ENCODE data around the gene GPER1.
A peak's percentile ranks its signal among the peaks of the same experiment; 100 is the strongest.

Gene GPER1

DNA sequence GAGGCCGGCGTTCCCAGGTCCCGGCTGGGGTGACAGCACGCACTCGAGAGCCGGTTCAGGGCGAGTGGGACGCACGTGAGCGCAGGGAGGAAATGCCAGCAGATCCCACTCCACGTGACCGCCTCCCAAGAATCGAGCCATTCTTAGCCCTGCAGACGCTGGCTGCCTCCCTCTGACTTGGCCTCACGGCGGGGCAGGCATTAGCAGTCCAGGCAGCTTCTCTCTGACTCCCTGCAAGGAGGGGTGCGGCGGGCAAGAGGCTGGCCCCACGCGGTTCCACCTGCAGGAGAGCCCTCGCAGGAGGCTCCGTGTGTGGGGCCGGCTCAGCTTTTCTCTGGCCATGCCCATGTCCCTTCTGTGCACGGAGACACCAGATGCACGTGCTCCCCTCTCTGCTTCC is 33.5 kb upstream of the GPER1 start:
- no peak for DNase-seq

DNA sequence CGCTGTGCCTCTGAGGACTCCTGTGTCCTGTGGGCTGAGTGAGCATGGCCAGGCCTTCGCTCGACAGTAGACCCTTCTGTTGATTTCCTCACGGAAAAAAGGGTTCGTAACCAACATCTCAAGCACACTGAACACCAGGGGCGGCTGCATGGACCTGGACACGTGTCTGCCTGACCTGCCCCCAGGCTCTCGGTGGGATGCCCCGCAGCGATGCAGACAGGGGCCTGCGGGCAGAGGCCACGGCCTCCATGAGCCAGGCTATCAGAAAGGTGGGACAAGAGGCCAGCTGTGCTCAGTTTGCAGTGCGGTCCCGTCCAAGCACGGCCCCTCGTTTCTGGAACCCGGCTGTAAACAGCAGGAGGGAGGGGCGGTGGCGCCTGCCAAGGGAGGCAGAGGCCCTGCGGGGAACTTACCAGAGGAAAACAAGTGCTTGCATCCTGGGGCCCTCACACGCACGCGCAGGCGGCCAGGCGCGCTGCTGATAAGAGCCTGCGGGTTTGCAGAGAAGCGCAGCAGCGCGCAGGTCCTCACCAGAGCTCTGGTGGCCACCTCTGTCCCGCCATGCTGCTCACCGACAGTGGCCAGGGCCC is 33.0 kb upstream of the GPER1 start:
- DNase-seq: peak in 1 of 2 experiments; percentile 42

DNA sequence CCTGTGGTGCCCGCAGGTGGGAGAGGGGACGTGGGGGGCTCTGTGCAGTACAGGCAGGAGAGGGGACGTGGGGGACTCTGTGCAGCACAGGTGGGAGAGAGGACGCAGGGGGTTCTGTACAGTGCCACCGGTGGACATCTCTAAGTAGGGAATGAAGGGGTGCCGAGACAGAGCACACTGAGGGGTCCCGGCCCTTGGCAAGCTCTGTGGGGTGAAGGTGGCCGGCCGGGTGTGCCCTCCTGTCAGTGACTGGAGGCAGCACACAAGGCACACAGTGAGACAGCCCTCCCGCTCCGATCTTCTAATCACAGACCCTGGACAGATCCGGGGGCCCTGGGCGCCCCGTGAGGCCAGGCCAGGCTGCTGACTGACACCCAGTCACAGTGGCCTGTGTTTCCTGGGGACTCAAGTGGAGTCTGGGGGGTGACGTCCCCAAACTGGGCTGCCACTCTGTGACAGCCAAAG is 32.4 kb upstream of the GPER1 start:
- no peak for DNase-seq

- DNase-seq: no peak
Observed at GRCh38 chr7:1055956-1056784, 31.7 kb upstream of the GPER1 start.

DNA sequence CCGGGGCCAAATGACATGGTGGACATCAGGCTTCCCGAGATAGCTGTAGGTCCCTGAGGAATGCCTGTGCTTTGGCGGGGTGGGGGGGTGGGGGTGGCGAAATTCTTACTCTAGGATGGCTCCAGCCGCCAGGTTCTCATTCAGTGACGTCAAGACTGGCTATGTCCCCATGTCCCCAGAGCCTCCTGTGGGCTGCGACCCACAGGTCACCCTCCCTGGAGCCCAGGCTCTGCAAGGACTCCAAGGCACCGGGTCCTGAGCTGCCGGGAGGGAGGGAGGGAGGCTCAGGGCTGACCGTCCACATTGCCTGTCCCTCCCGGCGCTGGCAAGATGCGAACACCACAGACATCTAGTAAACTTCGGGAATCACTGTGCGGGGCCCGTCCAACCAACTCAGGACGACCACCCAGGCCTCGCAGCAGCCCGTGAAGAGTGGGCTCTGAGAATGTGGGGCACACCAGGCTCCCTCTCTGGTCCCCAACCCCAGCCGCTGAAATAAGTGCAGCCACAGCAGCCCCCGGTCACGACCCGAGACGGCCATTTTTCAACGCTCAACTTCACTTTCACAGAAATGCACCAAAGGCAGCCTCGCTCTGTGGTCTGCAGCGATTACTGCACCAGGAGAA is 31.0 kb upstream of the GPER1 start:
- no peak for DNase-seq

DNA sequence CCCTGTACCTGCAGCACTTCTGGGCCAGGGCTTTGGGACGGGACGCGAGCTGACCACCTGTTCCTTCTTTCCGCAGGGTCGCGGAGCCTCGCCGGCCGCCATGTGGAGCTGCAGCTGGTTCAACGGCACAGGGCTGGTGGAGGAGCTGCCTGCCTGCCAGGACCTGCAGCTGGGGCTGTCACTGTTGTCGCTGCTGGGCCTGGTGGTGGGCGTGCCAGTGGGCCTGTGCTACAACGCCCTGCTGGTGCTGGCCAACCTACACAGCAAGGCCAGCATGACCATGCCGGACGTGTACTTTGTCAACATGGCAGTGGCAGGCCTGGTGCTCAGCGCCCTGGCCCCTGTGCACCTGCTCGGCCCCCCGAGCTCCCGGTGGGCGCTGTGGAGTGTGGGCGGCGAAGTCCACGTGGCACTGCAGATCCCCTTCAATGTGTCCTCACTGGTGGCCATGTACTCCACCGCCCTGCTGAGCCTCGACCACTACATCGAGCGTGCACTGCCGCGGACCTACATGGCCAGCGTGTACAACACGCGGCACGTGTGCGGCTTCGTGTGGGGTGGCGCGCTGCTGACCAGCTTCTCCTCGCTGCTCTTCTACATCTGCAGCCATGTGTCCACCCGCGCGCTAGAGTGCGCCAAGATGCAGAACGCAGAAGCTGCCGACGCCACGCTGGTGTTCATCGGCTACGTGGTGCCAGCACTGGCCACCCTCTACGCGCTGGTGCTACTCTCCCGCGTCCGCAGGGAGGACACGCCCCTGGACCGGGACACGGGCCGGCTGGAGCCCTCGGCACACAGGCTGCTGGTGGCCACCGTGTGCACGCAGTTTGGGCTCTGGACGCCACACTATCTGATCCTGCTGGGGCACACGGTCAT is 30.3 kb upstream of the GPER1 start:
- DNase-seq: no peak

GRCh38 chr7:1058311-1058710 is 29.6 kb upstream of the GPER1 start:
- no peak for DNase-seq

DNA sequence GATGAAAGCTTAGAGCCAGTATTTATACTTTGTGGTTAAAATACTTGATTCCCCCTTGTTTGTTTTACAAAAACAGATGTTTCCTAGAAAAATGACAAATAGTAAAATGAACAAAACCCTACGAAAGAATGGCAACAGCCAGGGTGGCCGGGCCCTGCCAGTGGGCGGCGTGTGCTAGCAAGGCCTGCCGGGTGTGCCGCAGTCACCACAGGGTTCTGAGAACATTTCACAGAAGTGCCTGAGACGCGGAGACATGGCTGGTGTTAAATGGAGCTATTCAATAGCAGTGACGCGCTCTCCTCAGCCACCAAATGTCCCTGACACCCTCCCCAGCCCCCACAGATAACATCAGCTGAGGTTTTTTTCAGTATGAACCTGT is 29.1 kb upstream of the GPER1 start:
- no peak for DNase-seq

- no peak for DNase-seq
Observed at GRCh38 chr7:1059200-1060091, 28.5 kb upstream of the GPER1 start.

DNA sequence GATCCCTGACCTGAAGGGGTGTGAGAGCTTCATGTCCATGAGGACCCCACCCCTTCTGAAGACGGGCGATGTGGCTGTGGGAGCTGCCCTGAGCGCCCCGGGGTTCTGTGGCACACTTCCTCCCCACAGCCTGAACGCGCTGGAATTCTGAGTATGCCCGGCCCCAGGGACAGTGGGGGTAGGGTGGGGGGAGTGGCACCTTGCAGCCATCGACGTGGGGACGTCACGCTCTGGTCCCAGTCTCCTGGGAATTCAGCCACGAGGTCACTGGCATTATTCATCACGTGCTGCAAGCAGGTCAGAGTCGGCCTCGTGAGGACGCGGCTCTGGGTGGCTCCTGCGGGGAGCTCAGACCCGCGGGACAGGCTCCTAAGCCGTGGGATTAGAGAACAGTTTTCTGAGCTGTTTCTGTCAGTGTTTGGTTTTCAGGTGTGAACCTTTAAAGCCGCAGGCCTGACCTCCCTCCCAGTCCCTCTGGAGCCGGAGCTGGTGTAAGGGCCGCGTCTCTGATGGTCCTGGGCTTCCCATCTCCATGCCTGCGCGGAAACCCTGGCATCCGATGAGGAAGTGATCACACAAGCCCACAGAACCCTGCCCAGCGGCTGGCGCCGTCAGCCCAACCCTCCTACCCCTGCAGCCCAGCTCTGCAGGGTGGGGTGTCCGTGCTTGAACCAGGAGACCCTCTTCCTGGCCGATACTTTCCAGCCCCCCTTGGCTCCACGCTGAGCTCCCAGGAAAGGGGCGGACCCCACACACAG is 27.4 kb upstream of the GPER1 start:
- no peak for DNase-seq

GRCh38 chr7:1061180-1061579 is 26.7 kb upstream of the GPER1 start:
- DNase-seq: no peak

DNA sequence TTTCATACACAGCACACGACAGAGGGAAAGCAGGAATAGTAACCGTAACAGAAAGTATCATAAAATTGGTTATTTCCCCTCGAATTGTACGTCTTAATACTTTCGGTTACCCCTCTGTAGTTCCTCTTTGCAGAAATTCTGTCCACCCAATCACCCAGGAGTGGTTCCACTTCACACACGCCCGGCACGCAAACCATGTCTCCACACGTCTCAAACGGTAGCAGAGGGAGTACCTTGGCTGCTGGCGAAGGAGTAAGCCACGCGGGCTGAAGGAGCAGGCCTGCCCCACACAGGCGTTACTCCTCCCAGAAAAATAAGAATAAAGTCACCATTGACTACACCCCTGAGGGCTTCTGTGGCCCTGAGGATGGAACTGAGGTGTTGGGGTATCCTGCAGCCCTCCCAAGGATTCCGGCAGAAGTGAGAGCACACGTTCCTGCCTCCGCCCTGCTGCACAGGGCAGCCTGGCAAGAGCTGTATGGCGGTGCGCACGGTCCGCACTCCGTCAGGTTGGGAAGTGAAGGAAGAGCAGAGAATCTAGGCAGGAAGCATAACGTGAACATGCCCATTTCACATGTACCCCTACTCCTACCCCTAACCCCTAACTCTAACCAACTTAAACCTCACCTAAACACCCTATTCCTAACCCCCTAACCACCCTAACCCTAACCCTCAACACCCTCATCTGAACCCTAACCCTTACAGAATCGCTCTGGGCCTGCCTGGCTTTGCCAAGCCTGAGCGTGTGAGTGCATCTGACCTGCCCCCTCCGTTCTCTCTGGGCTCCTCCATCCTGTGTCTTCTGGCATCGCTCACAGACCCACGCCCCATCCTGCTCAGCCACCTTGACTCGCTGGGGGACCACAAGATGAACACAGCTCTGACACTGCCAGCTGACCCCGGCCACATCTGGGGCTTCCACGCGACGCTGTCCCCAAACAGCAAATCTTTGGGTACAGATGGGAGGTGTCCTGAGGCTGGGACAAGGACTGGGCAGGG is 25.3 kb upstream of the GPER1 start:
- no peak for DNase-seq

DNA sequence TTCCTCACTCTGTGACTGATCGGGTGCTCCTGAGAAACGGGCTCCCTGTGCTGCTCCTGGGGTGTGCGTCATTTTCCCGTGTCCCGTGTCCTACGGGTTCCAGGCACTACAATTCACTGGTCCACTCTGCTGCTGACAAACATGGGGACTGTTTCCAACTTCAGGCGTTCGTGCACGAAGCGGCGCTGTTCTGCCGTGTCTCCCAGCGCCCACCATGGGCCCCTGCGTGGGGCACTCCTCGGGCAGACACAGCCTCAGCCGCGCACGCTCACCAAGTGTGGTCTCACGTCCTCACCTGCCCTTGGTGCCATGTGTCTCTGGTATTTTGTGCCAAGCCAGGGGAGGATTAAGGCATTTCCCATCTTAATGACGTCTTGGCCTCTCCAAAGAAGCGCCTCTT is 24.6 kb upstream of the GPER1 start:
- no peak for DNase-seq

DNA sequence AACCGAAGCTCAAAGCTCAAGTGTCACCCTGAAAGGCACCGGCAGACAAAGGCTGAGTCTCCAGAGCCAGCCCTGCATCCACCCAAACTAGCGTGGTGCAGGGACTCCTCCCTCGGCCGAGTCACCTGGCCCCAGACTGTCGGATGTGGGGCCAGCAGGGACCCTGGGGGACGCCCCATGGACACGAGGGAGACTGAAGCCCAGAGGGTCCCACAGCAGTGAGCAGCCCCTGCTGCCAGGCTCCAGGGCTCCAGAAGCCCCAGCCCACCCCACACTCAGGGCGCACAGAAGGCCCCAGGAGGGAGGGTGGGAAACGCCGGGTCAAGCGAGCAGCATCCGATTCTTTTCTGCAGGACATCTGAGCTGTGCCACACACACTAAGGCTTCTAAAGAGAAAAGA is 23.3 kb upstream of the GPER1 start:
- DNase-seq: no peak

GRCh38 chr7:1065263-1065584 is 22.7 kb upstream of the GPER1 start:
- no peak for DNase-seq

GRCh38 chr7:1065585-1066241 is 22.2 kb upstream of the GPER1 start:
- DNase-seq: peak in 1 of 2 experiments; percentile 25

DNA sequence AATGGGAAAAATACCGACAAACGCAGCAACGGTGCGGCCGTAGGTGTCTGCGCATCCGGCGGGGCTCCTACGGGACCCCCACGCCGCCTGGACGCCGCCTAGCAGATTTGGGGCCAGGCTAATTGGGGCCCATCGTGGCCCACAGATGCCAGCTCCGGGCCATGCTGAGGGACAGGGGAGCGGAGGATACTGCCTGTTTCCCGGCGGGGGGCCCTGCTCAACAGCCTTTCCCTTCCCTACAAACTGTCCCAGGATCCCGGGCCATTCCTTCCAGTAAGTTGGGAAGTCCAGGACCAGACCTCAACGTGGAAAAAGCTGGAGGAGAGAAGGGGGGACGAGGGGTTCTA is 21.7 kb upstream of the GPER1 start:
- DNase-seq: no peak

- no peak for DNase-seq
Observed at GRCh38 chr7:1068013-1068412, 19.9 kb upstream of the GPER1 start.

GRCh38 chr7:1068619-1069018 is 19.3 kb upstream of the GPER1 start:
- no peak for DNase-seq

GRCh38 chr7:1070544-1071011 is 17.3 kb upstream of the GPER1 start:
- no peak for DNase-seq
